ENCODE data around the gene ELP4.
"Not testable (repeated sequence)": the region's sequence is repeated elsewhere in the genome, so short reads cannot be mapped to it uniquely, and the experiment has no call there.

The ELP4 gene

GRCh38 chr11:31493762-31494161 lies 15.8 kb upstream of the ELP4 start:
- H3K9ac ChIP-seq (ENCODE audit: low read depth, low read length); H3K36me3 ChIP-seq (ENCODE audit: insufficient read depth, low read depth, low read length): not testable (repeated sequence)

DNA sequence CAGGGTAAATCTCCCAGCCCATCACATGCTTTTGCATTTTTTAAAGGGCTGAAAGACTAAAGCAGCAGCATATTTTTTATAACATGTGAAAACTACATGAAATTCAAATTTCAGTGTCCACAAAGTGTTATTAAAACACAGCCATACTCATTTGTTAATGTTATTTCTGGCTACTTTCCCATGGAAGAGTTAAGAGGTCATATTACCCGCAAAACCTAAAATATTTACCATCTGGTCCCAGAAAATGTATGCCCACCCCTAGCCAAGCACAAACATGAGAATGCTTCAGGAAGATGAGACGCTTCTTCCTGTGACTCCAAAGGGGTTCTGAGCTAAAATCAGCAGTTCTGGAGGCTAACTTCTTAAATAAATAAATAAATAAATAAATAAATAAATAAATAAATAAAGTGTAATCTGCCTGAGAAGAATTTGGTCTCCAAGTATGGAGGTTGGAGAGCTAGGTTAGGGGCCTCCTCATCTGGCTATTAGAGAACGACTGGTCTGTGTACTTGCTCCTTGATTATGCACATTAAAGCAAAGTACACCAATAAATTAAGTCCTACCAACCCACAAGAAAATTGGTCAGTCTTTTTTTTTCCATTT lies 9.9 kb upstream of the ELP4 start:
- no peak overlapping the region for H3K4me3 ChIP-seq (ENCODE audit: low read length)

More at GRCh38 chr11:31493762-31494161, 15.8 kb upstream of the ELP4 start:
- H3K9me3 ChIP-seq (ENCODE audit: insufficient read depth, low read depth, low read length); H3K27me3 ChIP-seq (ENCODE audit: insufficient read depth, low read length); H3K27ac ChIP-seq (ENCODE audit: low read length); H3K4me3 ChIP-seq (ENCODE audit: low read length); H3K4me1 ChIP-seq (ENCODE audit: insufficient read depth, low read length): not testable (repeated sequence)

GRCh38 chr11:31500560-31500959 lies 9.0 kb upstream of the ELP4 start:
- Histone ChIP-seq H3K36me3 (ENCODE audit: insufficient read depth, low read depth, low read length) (peaks cover 8% of the 10 kb centered on the region), H3K27ac (ENCODE audit: low read length) (no peak overlapping the region), H3K9me3 (ENCODE audit: insufficient read depth, low read depth, low read length) (0 out of 2 replicates have a peak, but pooled peaks cover under 1% of the 10 kb centered on the region), H3K4me3 (ENCODE audit: low read length) (no peak overlapping the region), H3K27me3 (ENCODE audit: insufficient read depth, low read length) (no peaks in the 10 kb centered on the region), H3K4me1 (ENCODE audit: insufficient read depth, low read length) (no peaks in the 10 kb centered on the region), H3K9ac (ENCODE audit: low read depth, low read length) (no peak overlapping the region)

More for the DNA sequence above, 9.9 kb upstream of the ELP4 start:
- H3K27ac ChIP-seq (ENCODE audit: low read length) = no peak overlapping the region
- peaks cover 4% of the 10 kb centered on the region for H3K36me3 ChIP-seq (ENCODE audit: insufficient read depth, low read depth, low read length)
- no peak overlapping the region for H3K9ac ChIP-seq (ENCODE audit: low read depth, low read length)
- H3K4me1 ChIP-seq (ENCODE audit: insufficient read depth, low read length) = no peaks in the 10 kb centered on the region
- no peaks in the 10 kb centered on the region for H3K27me3 ChIP-seq (ENCODE audit: insufficient read depth, low read length)
- H3K9me3 ChIP-seq (ENCODE audit: insufficient read depth, low read depth, low read length) = 0 out of 2 replicates have a peak, but pooled peaks cover 7% of the 10 kb centered on the region

GRCh38 chr11:31509051-31509428 lies 527 bp upstream of the ELP4 start:
- Histone ChIP-seq H3K36me3 (ENCODE audit: insufficient read depth, low read depth, low read length) (peaks cover 8% of the 10 kb centered on the region), H3K27ac (ENCODE audit: low read length) (no peak overlapping the region), H3K9me3 (ENCODE audit: insufficient read depth, low read depth, low read length) (no peaks in the 10 kb centered on the region), H3K9ac (ENCODE audit: low read depth, low read length) (peak overlapping the region; percentile 90), H3K4me1 (ENCODE audit: insufficient read depth, low read length) (peaks cover 15% of the 10 kb centered on the region; the same call in 1 of the 2 replicates), H3K4me3 (ENCODE audit: low read length) (peak overlapping the region; percentile 93), H3K27me3 (ENCODE audit: insufficient read depth, low read length) (no peaks in the 10 kb centered on the region)

DNA sequence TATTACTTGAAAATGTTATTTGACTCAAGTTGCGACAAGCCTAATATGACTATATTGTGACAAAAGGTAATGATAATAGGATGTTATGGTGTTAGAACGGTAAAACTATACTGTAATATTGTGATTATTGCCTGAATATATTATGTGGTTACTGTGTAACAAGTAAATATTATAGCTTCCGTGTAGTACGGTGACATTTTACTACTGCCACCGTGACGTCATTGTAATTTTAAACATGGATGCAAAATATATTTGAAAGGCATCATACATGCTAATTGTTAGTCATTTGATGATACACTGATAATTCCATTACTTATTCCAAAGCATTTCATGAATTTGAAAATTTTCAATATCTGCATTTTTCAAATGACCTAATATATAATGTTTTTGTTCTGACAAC lies 2.5 kb downstream of the ELP4 start:
- 0 out of 2 replicates have a peak overlapping the region, but pooled peaks have one; percentile 18 for H3K4me3 ChIP-seq (ENCODE audit: low read length)
- H3K4me1 ChIP-seq (ENCODE audit: insufficient read depth, low read length) = peaks cover 15% of the 10 kb centered on the region; the same call in 1 of the 2 replicates
- H3K9ac ChIP-seq (ENCODE audit: low read depth, low read length) = no peak overlapping the region
- H3K27ac ChIP-seq (ENCODE audit: low read length) = no peak overlapping the region
- H3K36me3 ChIP-seq (ENCODE audit: insufficient read depth, low read depth, low read length) = no peaks in the 10 kb centered on the region
- no peaks in the 10 kb centered on the region for H3K27me3 ChIP-seq (ENCODE audit: insufficient read depth, low read length)
- H3K9me3 ChIP-seq (ENCODE audit: insufficient read depth, low read depth, low read length) = no peaks in the 10 kb centered on the region

GRCh38 chr11:31521497-31522150 lies 12.1 kb downstream of the ELP4 start:
- H3K36me3 ChIP-seq (ENCODE audit: insufficient read depth, low read depth, low read length) = no peaks in the 10 kb centered on the region; the same call in 1 of the 2 replicates
- H3K9me3 ChIP-seq (ENCODE audit: insufficient read depth, low read depth, low read length) = no peaks in the 10 kb centered on the region
- H3K9ac ChIP-seq (ENCODE audit: low read depth, low read length) = no peak overlapping the region
- no peaks in the 10 kb centered on the region for H3K27me3 ChIP-seq (ENCODE audit: insufficient read depth, low read length)
- H3K4me1 ChIP-seq (ENCODE audit: insufficient read depth, low read length) = no peaks in the 10 kb centered on the region
- no peak overlapping the region for H3K27ac ChIP-seq (ENCODE audit: low read length)
- H3K4me3 ChIP-seq (ENCODE audit: low read length) = no peak overlapping the region

DNA sequence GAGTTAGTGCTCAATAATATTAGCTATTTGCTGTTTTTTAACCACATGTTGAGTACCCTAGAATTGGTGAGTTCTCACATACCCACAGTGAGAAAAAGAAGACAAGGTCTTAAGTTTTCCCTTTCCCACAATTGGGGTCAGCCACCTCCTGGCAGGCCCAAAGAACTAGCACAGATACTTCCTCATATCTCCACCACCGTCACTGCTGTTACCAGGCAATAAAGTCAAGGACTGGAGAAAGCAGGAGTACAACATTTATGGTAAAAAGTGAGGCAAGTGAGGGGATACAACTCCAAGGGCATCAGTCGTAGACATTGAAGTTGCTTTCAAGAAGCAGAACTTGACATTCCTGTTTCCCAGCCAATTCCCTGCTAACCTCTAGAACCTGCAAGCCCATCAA lies 19.6 kb downstream of the ELP4 start:
- Histone ChIP-seq H3K27ac (ENCODE audit: low read length) (no peak overlapping the region), H3K27me3 (ENCODE audit: insufficient read depth, low read length) (no peaks in the 10 kb centered on the region), H3K4me1 (ENCODE audit: insufficient read depth, low read length) (no peaks in the 10 kb centered on the region), H3K9me3 (ENCODE audit: insufficient read depth, low read depth, low read length) (no peaks in the 10 kb centered on the region), H3K36me3 (ENCODE audit: insufficient read depth, low read depth, low read length) (no peaks in the 10 kb centered on the region), H3K9ac (ENCODE audit: low read depth, low read length) (no peak overlapping the region), H3K4me3 (ENCODE audit: low read length) (no peak overlapping the region)

DNA sequence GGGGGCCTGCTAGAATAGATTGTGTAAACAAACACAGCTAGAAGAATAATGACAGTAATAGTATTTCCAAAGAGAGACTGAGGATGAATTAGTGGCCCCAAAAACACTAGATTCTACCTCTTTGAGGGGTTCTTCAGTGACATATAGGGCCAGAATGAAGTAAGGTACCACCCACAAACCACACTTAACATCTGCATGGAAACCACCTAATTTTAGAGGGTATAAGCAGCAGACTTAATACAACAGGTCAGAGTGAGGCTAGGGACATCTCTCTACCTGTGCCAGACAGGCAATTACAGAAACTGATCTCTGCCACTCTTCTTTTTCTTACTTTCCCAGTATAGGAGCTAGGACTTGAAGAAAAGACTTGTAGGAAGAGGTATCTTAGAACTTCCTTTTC lies 20.1 kb downstream of the ELP4 start:
- H3K9me3 ChIP-seq (ENCODE audit: insufficient read depth, low read depth, low read length) = no peaks in the 10 kb centered on the region
- no peak overlapping the region for H3K27ac ChIP-seq (ENCODE audit: low read length)
- no peaks in the 10 kb centered on the region for H3K36me3 ChIP-seq (ENCODE audit: insufficient read depth, low read depth, low read length)
- no peak overlapping the region for H3K4me3 ChIP-seq (ENCODE audit: low read length)
- H3K9ac ChIP-seq (ENCODE audit: low read depth, low read length) = no peak overlapping the region
- no peaks in the 10 kb centered on the region for H3K4me1 ChIP-seq (ENCODE audit: insufficient read depth, low read length)
- H3K27me3 ChIP-seq (ENCODE audit: insufficient read depth, low read length) = no peaks in the 10 kb centered on the region

GRCh38 chr11:31531293-31531692 lies 21.7 kb downstream of the ELP4 start:
- no peaks in the 10 kb centered on the region for H3K27me3 ChIP-seq (ENCODE audit: insufficient read depth, low read length)

GRCh38 chr11:31535479-31535878 lies 25.9 kb downstream of the ELP4 start:
- Histone ChIP-seq H3K27ac (ENCODE audit: low read length) (no peak overlapping the region), H3K27me3 (ENCODE audit: insufficient read depth, low read length) (no peaks in the 10 kb centered on the region), H3K4me3 (ENCODE audit: low read length) (no peak overlapping the region), H3K36me3 (ENCODE audit: insufficient read depth, low read depth, low read length) (peaks cover 4% of the 10 kb centered on the region; the same call in 1 of the 2 replicates), H3K9ac (ENCODE audit: low read depth, low read length) (no peak overlapping the region), H3K4me1 (ENCODE audit: insufficient read depth, low read length) (no peaks in the 10 kb centered on the region), H3K9me3 (ENCODE audit: insufficient read depth, low read depth, low read length) (no peaks in the 10 kb centered on the region)

More at GRCh38 chr11:31531293-31531692, 21.7 kb downstream of the ELP4 start:
- Histone ChIP-seq H3K27ac (ENCODE audit: low read length) (no peak overlapping the region), H3K4me1 (ENCODE audit: insufficient read depth, low read length) (no peaks in the 10 kb centered on the region), H3K4me3 (ENCODE audit: low read length) (no peak overlapping the region), H3K36me3 (ENCODE audit: insufficient read depth, low read depth, low read length) (no peaks in the 10 kb centered on the region), H3K9me3 (ENCODE audit: insufficient read depth, low read depth, low read length) (no peaks in the 10 kb centered on the region), H3K9ac (ENCODE audit: low read depth, low read length) (no peak overlapping the region)

- Histone ChIP-seq H3K4me3 (ENCODE audit: low read length) (no peak overlapping the region), H3K27ac (ENCODE audit: low read length) (no peak overlapping the region), H3K36me3 (ENCODE audit: insufficient read depth, low read depth, low read length) (peaks cover 27% of the 10 kb centered on the region; the same call in 1 of the 2 replicates), H3K9ac (ENCODE audit: low read depth, low read length) (no peak overlapping the region), H3K27me3 (ENCODE audit: insufficient read depth, low read length) (no peaks in the 10 kb centered on the region), H3K4me1 (ENCODE audit: insufficient read depth, low read length) (no peaks in the 10 kb centered on the region), H3K9me3 (ENCODE audit: insufficient read depth, low read depth, low read length) (peaks cover 4% of the 10 kb centered on the region)
Observed at GRCh38 chr11:31542862-31543261, 33.3 kb downstream of the ELP4 start.

DNA sequence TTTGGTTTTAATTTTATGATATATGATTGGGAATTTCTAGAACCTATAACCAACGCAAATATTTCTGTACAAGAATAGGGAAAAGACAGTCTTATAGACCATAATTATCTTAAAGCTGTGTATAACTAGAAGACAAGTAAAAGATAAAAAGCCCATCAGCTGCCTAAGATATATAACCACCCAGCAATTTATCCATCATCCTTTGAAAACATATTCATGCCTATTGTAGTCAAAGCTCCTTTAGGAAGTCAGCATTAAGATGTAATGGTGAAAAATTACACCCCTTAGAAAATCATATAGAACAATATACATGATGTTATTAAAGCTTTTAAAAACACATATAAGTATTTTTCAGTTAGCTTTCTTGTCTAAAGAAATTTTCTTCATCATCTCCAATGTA lies 46.4 kb downstream of the ELP4 start:
- Histone ChIP-seq H3K4me1 (ENCODE audit: insufficient read depth, low read length) (peaks cover 18% of the 10 kb centered on the region; the same call in 1 of the 2 replicates), H3K27me3 (ENCODE audit: insufficient read depth, low read length) (no peaks in the 10 kb centered on the region), H3K9ac (ENCODE audit: low read depth, low read length) (no peak overlapping the region), H3K9me3 (ENCODE audit: insufficient read depth, low read depth, low read length) (peaks cover 7% of the 10 kb centered on the region), H3K36me3 (ENCODE audit: insufficient read depth, low read depth, low read length) (no peaks in the 10 kb centered on the region; the same call in 1 of the 2 replicates), H3K27ac (ENCODE audit: low read length) (no peak overlapping the region), H3K4me3 (ENCODE audit: low read length) (no peak overlapping the region)
